Activated CD8-positive, alpha-beta T cell treated with anti-CD3 and anti-CD28 coated beads for 36 hours (primary cell): ENCODE results near the gene IFFO2. TPM values are rescaled to one million over a fixed set of nuclear protein-coding genes. Genes with fewer than 3 reads are reported as not detected.

Source experiments
- ATAC-seq: fragments of 200-7000 bp; cut with Tn5 transposase; one replicate; pipeline ENCODE4 v1.10.0; 2021; ENCODE audit warnings: mild to moderate bottlenecking, moderate library complexity
- CTCF ChIA-PET: fragments of 350-600 bp; sonication (Branson Sonifier 250); formaldehyde crosslinking; loops from one replicate; lab custom pipeline; 2021; ENCODE audit warnings: antibody characterized with exemption; lab: Charles Lee
- POLR2A ChIA-PET: fragments of 350-600 bp; sonication (Branson Sonifier 250); formaldehyde crosslinking; loops from one replicate; lab custom pipeline; 2021; ENCODE audit warnings: antibody characterized with exemption; lab: Charles Lee
- DNase-seq: peaks from one replicate; pipeline ENCODE4 v3.0.0-alpha.2; 2020
- H3K27ac Mint-ChIP-seq: one replicate; pipeline ENCODE4 v1.8.0; 2021; ENCODE audit warnings: mild to moderate bottlenecking, mixed read lengths
- H3K27me3 Mint-ChIP-seq: one replicate; pipeline ENCODE4 v1.8.0; 2021; ENCODE audit warnings: mixed read lengths
- H3K36me3 Mint-ChIP-seq: one replicate; pipeline ENCODE4 v1.8.0; 2021; ENCODE audit warnings: low read depth, mixed read lengths
- H3K4me1 Mint-ChIP-seq: one replicate; pipeline ENCODE4 v1.8.0; 2021; ENCODE audit warnings: low read depth, mixed read lengths
- H3K4me3 Mint-ChIP-seq: one replicate; pipeline ENCODE4 v1.8.0; 2021; ENCODE audit warnings: mild to moderate bottlenecking, moderate library complexity, mixed read lengths
- H3K9me3 Mint-ChIP-seq: one replicate; pipeline ENCODE4 v1.8.0; 2021; ENCODE audit warnings: mixed read lengths
- intact Hi-C: fragments of 100-400 bp; cut with micrococcal nuclease; formaldehyde crosslinking; loops from one replicate; pipeline ENCODE4 v1.10.0; 2022
- total RNA-seq, 2 experiments: library from RNA; stranded (reverse); gene quantifications; one replicate each; pipeline ENCODE4 v1.2.3, GENCODE V29; 2021
- TF ChIP-seq, protein P1 (sequence below): fragments of 200-600 bp; IDR thresholded peaks from one replicate; pipeline ENCODE4 v1.8.0; 2022; ENCODE audit warnings: antibody characterized with exemption, mild to moderate bottlenecking

The IFFO2 gene
- total RNA-seq, 2 experiments from 2014 or later: 23.7 to 26.4 TPM

DNA sequence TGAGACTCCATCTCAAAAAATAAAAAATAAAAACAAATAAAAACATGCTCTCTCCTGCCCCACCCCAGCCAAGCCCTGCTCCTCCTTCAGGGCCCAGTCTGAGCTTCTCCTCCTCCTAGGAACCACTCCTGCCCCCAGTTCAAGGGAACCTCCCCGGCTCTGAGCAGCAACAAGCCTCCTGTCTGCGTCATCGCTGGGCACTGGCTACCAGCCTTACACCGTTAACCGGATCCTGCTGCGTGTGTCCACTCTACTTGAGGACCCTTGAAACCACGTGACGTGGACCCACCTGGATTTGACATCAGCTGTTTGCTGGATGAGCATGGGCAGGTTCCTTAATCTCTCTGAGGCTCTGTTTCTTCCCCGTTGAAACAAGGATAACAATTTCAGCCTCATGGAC, 95.4 kb downstream of the IFFO2 start:
- H3K27ac Mint-ChIP-seq: no peak overlapping the region
- H3K4me1 Mint-ChIP-seq: no peaks in the 10 kb centered on the region
- TF ChIP-seq, protein P1, sequence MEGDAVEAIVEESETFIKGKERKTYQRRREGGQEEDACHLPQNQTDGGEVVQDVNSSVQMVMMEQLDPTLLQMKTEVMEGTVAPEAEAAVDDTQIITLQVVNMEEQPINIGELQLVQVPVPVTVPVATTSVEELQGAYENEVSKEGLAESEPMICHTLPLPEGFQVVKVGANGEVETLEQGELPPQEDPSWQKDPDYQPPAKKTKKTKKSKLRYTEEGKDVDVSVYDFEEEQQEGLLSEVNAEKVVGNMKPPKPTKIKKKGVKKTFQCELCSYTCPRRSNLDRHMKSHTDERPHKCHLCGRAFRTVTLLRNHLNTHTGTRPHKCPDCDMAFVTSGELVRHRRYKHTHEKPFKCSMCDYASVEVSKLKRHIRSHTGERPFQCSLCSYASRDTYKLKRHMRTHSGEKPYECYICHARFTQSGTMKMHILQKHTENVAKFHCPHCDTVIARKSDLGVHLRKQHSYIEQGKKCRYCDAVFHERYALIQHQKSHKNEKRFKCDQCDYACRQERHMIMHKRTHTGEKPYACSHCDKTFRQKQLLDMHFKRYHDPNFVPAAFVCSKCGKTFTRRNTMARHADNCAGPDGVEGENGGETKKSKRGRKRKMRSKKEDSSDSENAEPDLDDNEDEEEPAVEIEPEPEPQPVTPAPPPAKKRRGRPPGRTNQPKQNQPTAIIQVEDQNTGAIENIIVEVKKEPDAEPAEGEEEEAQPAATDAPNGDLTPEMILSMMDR: no peak
- ChIA-PET POLR2A (no interaction called here), CTCF (no interaction called here)
- H3K36me3 Mint-ChIP-seq: no peaks in the 10 kb centered on the region
- DNase-seq (no peak), ATAC-seq (no peak)
- intact Hi-C loops: no loop called here
- H3K4me3 Mint-ChIP-seq: no peak overlapping the region
- peaks cover 3% of the 10 kb centered on the region for H3K27me3 Mint-ChIP-seq
- no peaks in the 10 kb centered on the region for H3K9me3 Mint-ChIP-seq

DNA sequence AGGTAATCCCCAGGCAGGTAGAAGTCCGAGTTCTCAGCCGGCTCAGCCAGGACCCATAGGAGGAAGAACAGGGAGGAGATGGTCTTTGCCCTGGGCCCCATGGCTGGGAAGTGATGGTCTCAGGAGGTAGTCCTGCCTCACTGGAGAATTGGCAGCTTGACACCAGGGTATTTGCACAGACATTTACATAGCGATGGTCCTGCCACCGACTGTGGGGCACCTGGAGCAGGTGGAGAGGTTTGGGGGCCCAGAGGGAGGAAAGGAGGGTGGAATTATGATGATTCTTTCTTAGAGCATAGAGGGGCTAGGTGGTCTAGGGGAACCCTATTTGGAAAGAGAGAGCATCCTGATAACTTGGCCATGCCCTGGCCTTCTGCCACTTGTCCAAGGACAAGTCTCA, 96.9 kb downstream of the IFFO2 start, which contains the start of gene TAS1R2:
Gene TAS1R2 (minus strand): TSS at position 101 of the 400 bp plus-strand sequence. CDS start 0 bp downstream, at position 101.
- POLR2A ChIA-PET: no interaction called here
- H3K4me1 Mint-ChIP-seq: no peaks in the 10 kb centered on the region
- no peaks in the 10 kb centered on the region for H3K27me3 Mint-ChIP-seq
- CTCF ChIA-PET: no interaction called here
- DNase-seq (no peak), ATAC-seq (no peak)
- TF ChIP-seq, protein P1: no peak
- no peaks in the 10 kb centered on the region for H3K36me3 Mint-ChIP-seq
- no peak within 1 kb of the TSS for H3K4me3 Mint-ChIP-seq
- intact Hi-C loops: no loop called here
- H3K9me3 Mint-ChIP-seq: no peaks in the 10 kb centered on the region
- H3K27ac Mint-ChIP-seq: no peak within 1 kb of the TSS

DNA sequence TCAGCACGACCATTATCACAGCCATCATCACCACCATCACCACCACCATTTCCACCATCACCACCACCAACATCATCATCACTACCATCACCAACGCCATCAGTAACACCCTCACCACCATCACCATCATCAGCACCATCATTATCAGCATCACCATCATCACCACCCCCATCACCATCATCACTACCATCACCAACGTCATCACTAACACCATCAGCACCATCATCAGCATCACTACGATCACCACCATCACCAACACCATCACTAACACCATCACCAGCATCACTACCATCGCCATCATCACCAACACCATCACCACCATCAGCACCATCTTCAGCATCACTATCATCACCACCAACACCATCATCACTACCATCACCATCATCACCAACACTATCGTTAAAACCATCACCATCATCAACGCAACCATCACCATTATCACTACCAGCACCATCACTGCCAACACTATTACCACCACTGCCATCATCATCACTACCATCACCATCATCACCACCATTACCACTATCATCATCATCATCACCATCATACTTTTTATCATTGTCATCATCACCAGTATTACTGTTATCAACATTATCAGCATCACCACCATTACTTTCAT, 98.3 kb downstream of the IFFO2 start:
- TF ChIP-seq, protein P1: no peak
- ChIA-PET CTCF (no interaction called here), POLR2A (no interaction called here)
- no peaks in the 10 kb centered on the region for H3K36me3 Mint-ChIP-seq
- intact Hi-C loops: no loop called here
- H3K4me1 Mint-ChIP-seq: no peaks in the 10 kb centered on the region
- H3K9me3 Mint-ChIP-seq: no peaks in the 10 kb centered on the region
- no peak overlapping the region for H3K27ac Mint-ChIP-seq
- ATAC-seq (no peak), DNase-seq (no peak)
- no peak overlapping the region for H3K4me3 Mint-ChIP-seq
- no peaks in the 10 kb centered on the region for H3K27me3 Mint-ChIP-seq

DNA sequence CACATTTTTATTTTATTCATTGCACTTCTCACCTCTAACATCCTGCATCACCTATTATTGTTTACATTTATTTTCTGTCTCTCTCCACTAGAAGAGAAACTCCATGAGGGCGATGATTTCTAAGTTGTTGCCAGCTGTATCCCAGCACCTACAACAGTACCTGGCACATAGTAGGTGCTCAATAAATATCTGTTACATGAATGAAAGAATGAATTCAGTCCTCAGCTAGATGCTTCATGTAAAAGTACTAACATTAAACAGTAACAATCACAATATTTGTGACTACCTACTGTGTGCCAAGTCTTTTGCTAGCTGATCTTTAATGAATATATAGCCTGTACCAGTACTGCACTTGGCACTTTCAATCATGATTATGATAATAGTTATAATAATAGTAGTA, 100.0 kb downstream of the IFFO2 start:
- ATAC-seq: no peak
- no peaks in the 10 kb centered on the region for H3K4me1 Mint-ChIP-seq
- CTCF ChIA-PET: no interaction called here

DNA sequence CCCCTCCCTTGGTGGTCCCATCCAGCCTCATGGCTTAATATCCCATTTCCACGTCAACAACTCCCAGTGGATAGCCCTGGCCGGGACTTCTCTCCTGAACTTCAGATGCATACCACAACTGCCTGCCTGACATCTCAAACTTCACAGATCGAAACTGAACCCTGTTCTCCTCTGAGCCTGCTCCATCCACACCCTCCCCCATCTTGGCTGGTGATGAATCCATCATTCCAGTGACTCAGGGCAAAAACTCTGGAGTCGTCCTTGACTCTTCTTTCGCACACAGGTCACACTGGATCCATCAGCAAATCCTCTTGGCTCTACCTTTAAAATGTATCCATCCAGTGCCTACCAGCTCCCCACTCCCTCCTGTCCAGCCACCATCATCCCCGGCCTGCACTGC, 100.9 kb downstream of the IFFO2 start:
- TF ChIP-seq, protein P1: no peak
- DNase-seq: no peak
- ChIA-PET POLR2A (no interaction called here), CTCF (no interaction called here)
- Mint-ChIP-seq H3K36me3 (no peaks in the 10 kb centered on the region), H3K27ac (no peak overlapping the region), H3K27me3 (no peaks in the 10 kb centered on the region), H3K4me1 (no peaks in the 10 kb centered on the region), H3K4me3 (no peak overlapping the region), H3K9me3 (no peaks in the 10 kb centered on the region)
- intact Hi-C loops: no loop called here
- ATAC-seq: no peak

More for the DNA sequence above, 100.0 kb downstream of the IFFO2 start:
- Mint-ChIP-seq H3K27me3 (no peaks in the 10 kb centered on the region), H3K27ac (no peak overlapping the region), H3K36me3 (no peaks in the 10 kb centered on the region), H3K4me3 (no peak overlapping the region), H3K9me3 (no peaks in the 10 kb centered on the region)
- intact Hi-C loops: no loop called here
- TF ChIP-seq, protein P1: no peak
- no peak for DNase-seq
- POLR2A ChIA-PET: no interaction called here
